ENCODE results near the gene INTS12. TPM values are rescaled to one million over a fixed set of nuclear protein-coding genes. Genes with fewer than 3 reads are reported as not detected.
A peak's percentile ranks its signal among the peaks of the same experiment; 100 is the strongest.

The INTS12 gene
- total RNA-seq, 1 experiment from 2014 or later = 13.3 TPM

GRCh38 chr4:105644257-105644656, 64.2 kb downstream of the INTS12 start:
- Histone ChIP-seq H3K27me3 (ENCODE audit: low read length) (no peaks in the 10 kb centered on the region), H3K4me1 (ENCODE audit: insufficient read depth, low read length) (peaks cover 7% of the 10 kb centered on the region), H3K9me2 (replicated peaks; ENCODE audit: low read length) (no peaks in the 10 kb centered on the region), H3K4me3 (ENCODE audit: low read length) (no peak overlapping the region), H3K27ac (ENCODE audit: low read length) (no peak overlapping the region), H2AFZ (ENCODE audit: low read length) (no peak overlapping the region), H3K79me2 (ENCODE audit: low read length) (no peaks in the 10 kb centered on the region), H3F3A (ENCODE audit: low read length, unreplicated experiment) (no peaks in the 10 kb centered on the region), H4K20me1 (ENCODE audit: low read length) (no peaks in the 10 kb centered on the region), H3K9me3 (ENCODE audit: low read length) (no peaks in the 10 kb centered on the region), H3K9ac (ENCODE audit: low read length) (no peak overlapping the region), H3K4me2 (ENCODE audit: low read length) (no peak overlapping the region), H3K36me3 (ENCODE audit: low read depth, low read length) (no peaks in the 10 kb centered on the region)
- ChIA-PET POLR2A (ENCODE audit: unreplicated experiment) (no interaction called here), CTCF (no interaction called here)
- TF ChIP-seq, protein P1, sequence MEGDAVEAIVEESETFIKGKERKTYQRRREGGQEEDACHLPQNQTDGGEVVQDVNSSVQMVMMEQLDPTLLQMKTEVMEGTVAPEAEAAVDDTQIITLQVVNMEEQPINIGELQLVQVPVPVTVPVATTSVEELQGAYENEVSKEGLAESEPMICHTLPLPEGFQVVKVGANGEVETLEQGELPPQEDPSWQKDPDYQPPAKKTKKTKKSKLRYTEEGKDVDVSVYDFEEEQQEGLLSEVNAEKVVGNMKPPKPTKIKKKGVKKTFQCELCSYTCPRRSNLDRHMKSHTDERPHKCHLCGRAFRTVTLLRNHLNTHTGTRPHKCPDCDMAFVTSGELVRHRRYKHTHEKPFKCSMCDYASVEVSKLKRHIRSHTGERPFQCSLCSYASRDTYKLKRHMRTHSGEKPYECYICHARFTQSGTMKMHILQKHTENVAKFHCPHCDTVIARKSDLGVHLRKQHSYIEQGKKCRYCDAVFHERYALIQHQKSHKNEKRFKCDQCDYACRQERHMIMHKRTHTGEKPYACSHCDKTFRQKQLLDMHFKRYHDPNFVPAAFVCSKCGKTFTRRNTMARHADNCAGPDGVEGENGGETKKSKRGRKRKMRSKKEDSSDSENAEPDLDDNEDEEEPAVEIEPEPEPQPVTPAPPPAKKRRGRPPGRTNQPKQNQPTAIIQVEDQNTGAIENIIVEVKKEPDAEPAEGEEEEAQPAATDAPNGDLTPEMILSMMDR (conservative IDR thresholded peaks at IDR 0.05; ENCODE audit: low read depth, low read length) = no peak
- TF ChIP-seq EZH2phosphoT487 (IDR thresholded peaks at IDR 0.05; ENCODE audit: borderline replicate concordance, low read length) (no peak), EZH2 (IDR thresholded peaks at IDR 0.05; ENCODE audit: low read length, unreplicated experiment) (no peak)
- intact Hi-C loops (cut with micrococcal nuclease) = no loop called here
- ATAC-seq = no peak
- no peak for DNase-seq
- BruUV-seq (replicated peaks) = no TSS peak

DNA sequence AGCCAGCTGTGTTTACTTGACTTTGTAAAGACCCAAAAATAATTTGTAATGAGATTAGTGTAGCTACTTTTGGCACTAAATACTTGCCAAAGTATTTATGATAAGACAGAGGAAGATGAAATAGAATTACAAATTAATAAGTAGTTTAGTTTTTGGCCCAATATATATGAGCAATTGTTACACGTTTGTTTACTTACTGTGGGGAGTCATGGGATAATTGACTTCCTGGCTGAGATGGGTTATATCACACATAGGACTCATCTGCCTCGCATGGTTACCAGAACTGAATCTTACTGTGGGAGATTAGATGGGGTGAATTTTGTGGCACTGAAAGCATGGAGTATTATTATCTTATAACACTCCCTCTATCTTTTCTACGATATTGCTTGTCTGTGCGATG, 66.6 kb downstream of the INTS12 start:
- Histone ChIP-seq H3K79me2 (ENCODE audit: low read length) (no peaks in the 10 kb centered on the region), H3K4me3 (ENCODE audit: low read length) (no peak overlapping the region), H3K27me3 (ENCODE audit: low read length) (no peaks in the 10 kb centered on the region), H3K9me2 (replicated peaks; ENCODE audit: low read length) (no peaks in the 10 kb centered on the region), H3K9me3 (ENCODE audit: low read length) (no peaks in the 10 kb centered on the region), H3K9ac (ENCODE audit: low read length) (no peak overlapping the region), H3F3A (ENCODE audit: low read length, unreplicated experiment) (no peaks in the 10 kb centered on the region), H4K20me1 (ENCODE audit: low read length) (no peaks in the 10 kb centered on the region), H3K4me2 (ENCODE audit: low read length) (peak overlapping the region; percentile 41; the same call in 1 of the 2 replicates), H3K36me3 (ENCODE audit: low read depth, low read length) (no peaks in the 10 kb centered on the region), H2AFZ (ENCODE audit: low read length) (no peak overlapping the region), H3K4me1 (ENCODE audit: insufficient read depth, low read length) (peaks cover 7% of the 10 kb centered on the region), H3K27ac (ENCODE audit: low read length) (no peak overlapping the region)
- intact Hi-C loops (cut with micrococcal nuclease) = no loop called here
- no TSS peak for BruUV-seq (replicated peaks)
- no peak for TF ChIP-seq EZH2phosphoT487 (IDR thresholded peaks at IDR 0.05; ENCODE audit: borderline replicate concordance, low read length)
- TF ChIP-seq, protein P1 (conservative IDR thresholded peaks at IDR 0.05; ENCODE audit: low read depth, low read length) = no peak
- no peak for TF ChIP-seq EZH2 (IDR thresholded peaks at IDR 0.05; ENCODE audit: low read length, unreplicated experiment)
- ChIA-PET CTCF (no interaction called here), POLR2A (ENCODE audit: unreplicated experiment) (interaction anchor here (0.7 kb wide), 1 partner anchor 62 kb away, joined by 5 read pairs; no protein-coding TSS in a partner anchor)
- ATAC-seq = peak; percentile 74
- peak; percentile 48 for DNase-seq

- intact Hi-C loops (cut with micrococcal nuclease) = no loop called here
- Histone ChIP-seq H3F3A (ENCODE audit: low read length, unreplicated experiment) (no peaks in the 10 kb centered on the region), H3K9me2 (replicated peaks; ENCODE audit: low read length) (no peaks in the 10 kb centered on the region), H3K79me2 (ENCODE audit: low read length) (no peaks in the 10 kb centered on the region), H4K20me1 (ENCODE audit: low read length) (no peaks in the 10 kb centered on the region), H3K4me1 (ENCODE audit: insufficient read depth, low read length) (peaks cover 28% of the 10 kb centered on the region), H3K9ac (ENCODE audit: low read length) (no peak overlapping the region), H3K27me3 (ENCODE audit: low read length) (no peaks in the 10 kb centered on the region), H3K4me3 (ENCODE audit: low read length) (no peak overlapping the region), H3K4me2 (ENCODE audit: low read length) (no peak overlapping the region), H3K27ac (ENCODE audit: low read length) (no peak overlapping the region), H3K9me3 (ENCODE audit: low read length) (no peaks in the 10 kb centered on the region), H2AFZ (ENCODE audit: low read length) (no peak overlapping the region), H3K36me3 (ENCODE audit: low read depth, low read length) (no peaks in the 10 kb centered on the region)
- TF ChIP-seq, protein P1 (conservative IDR thresholded peaks at IDR 0.05; ENCODE audit: low read depth, low read length) = no peak
- TF ChIP-seq EZH2phosphoT487 (IDR thresholded peaks at IDR 0.05; ENCODE audit: borderline replicate concordance, low read length) = no peak
- TF ChIP-seq EZH2 (IDR thresholded peaks at IDR 0.05; ENCODE audit: low read length, unreplicated experiment) = no peak
- no peak for DNase-seq
- no peak for ATAC-seq
- POLR2A ChIA-PET (ENCODE audit: unreplicated experiment) = interaction anchor here (0.5 kb wide), 1 partner anchor 70 kb away, joined by 3 read pairs; no protein-coding TSS in a partner anchor
- CTCF ChIA-PET = no interaction called here
- BruUV-seq (replicated peaks) = no TSS peak
These were observed 70.9 kb downstream of the INTS12 start for GRCh38 chr4:105637408-105638176.

All from PC-3 (cell line).